HepG2 (cell line): ENCODE data around the gene PIGC. TPM values are rescaled to one million over a fixed set of nuclear protein-coding genes. Genes with fewer than 3 reads are reported as not detected.

Experiments used
- ATAC-seq: fragments of 200-7000 bp; cut with Tn5 transposase; 3 replicates; pipeline ENCODE4 v1.9.1; 2020; ENCODE audit warnings: mild to moderate bottlenecking, moderate library complexity
- BruUV-seq: library from RNA; stranded (reverse); fragments of 400-500 nt; replicated peaks from 2 replicates; lab custom pipeline; 2021; lab: Mats Ljungman, UMichigan
- CTCF ChIA-PET: fragments of 300-600 bp; formaldehyde crosslinking; extraction: SDS; loops from one replicate; lab custom pipeline; 2021; ENCODE audit warnings: low total read pairs, inconsistent platforms, low intra/inter-chr PET ratio; lab: Yijun Ruan, JAX
- POLR2A ChIA-PET: fragments of 350-600 bp; sonication (Branson Sonifier 250); formaldehyde crosslinking; loops from one replicate; lab custom pipeline; 2020; ENCODE audit warnings: antibody characterized with exemption, inconsistent platforms; lab: Yijun Ruan, JAX
- DNase-seq: peaks from one replicate; pipeline ENCODE4 v3.0.0-alpha.2; 2015; ENCODE audit warnings: low spot score
- FAIRE-seq: peaks from 3 replicates; lab custom pipeline; 2011; peaks lifted over from hg19 to GRCh38; lab: Jason Lieb, UNC
- H2AFZ ChIP-seq: one replicate; pipeline ENCODE4 v1.6.1; 2011; ENCODE audit warnings: low read length, inconsistent platforms
- H3K27ac ChIP-seq: fragments of 300-600 bp; 3 replicates; pipeline ENCODE4 v1.8.0; 2011; ENCODE audit warnings: mixed run types, mild to moderate bottlenecking, mixed read lengths, low read length, inconsistent platforms; ENCODE audit not compliant: insufficient read depth; ENCODE audit errors: extremely low read length
- H3K27me3 ChIP-seq, 2 experiments: fragments of 200-600 bp in 1 of 2; 2 replicates in 1 of 2; 3 replicates in 1 of 2; pipeline versions ENCODE4 v1.6.0 to v1.8.0; 2011; ENCODE audit warnings: low read length in 2 of 2, mild to moderate bottlenecking in 2 of 2, moderate library complexity in 2 of 2, inconsistent platforms in 1 of 2; ENCODE audit not compliant: insufficient read depth in 2 of 2, control insufficient read depth in 1 of 2
- H3K36me3 ChIP-seq, 2 experiments: fragments of 200-600 bp in 1 of 2; replicated peaks in 1 of 2; 2 replicates in 1 of 2; 3 replicates in 1 of 2; pipeline versions ENCODE4 v1.5.1 to v1.8.0; 2011; ENCODE audit warnings: low read length in 2 of 2, inconsistent platforms in 1 of 2; ENCODE audit not compliant: insufficient read depth in 2 of 2, control insufficient read depth in 1 of 2
- H3K4me1 ChIP-seq: 2 replicates; pipeline ENCODE4 v1.5.1; 2012; ENCODE audit warnings: low read length, inconsistent platforms; ENCODE audit not compliant: insufficient read depth
- H3K4me2 ChIP-seq: 2 replicates; pipeline ENCODE4 v1.6.0; 2011; ENCODE audit warnings: low read depth, low read length, inconsistent platforms
- H3K4me3 ChIP-seq, 3 experiments: fragments of 200-600 bp in 1 of 3; sonication (generic), shearing (Covaris generic) in 1 of 3; replicated peaks in 1 of 3; 2 replicates each; pipeline ENCODE4 v1.5.1; 2011 to 2016; ENCODE audit warnings: low read length in 3 of 3, inconsistent platforms in 2 of 3, low read depth in 2 of 3, mild to moderate bottlenecking in 2 of 3, control low read depth in 1 of 3, mixed read lengths in 1 of 3; ENCODE audit not compliant: insufficient read depth in 1 of 3
- H3K79me2 ChIP-seq: one replicate; pipeline ENCODE4 v1.6.1; 2011; ENCODE audit warnings: low read length, inconsistent platforms; ENCODE audit not compliant: insufficient read depth
- H3K9ac ChIP-seq: 2 replicates; pipeline ENCODE4 v1.6.0; 2011; ENCODE audit warnings: mild to moderate bottlenecking, low read depth, low read length, inconsistent platforms; ENCODE audit not compliant: insufficient read depth
- H3K9me3 ChIP-seq: 2 replicates; pipeline ENCODE4 v1.5.1; 2012; ENCODE audit warnings: mild to moderate bottlenecking, low read length
- H4K20me1 ChIP-seq: 2 replicates; pipeline ENCODE4 v1.6.0; 2011; ENCODE audit warnings: inconsistent platforms, mild to moderate bottlenecking, low read length, moderate library complexity; ENCODE audit not compliant: insufficient read depth
- CBX1 ChIP-seq: IDR thresholded peaks from one replicate; pipeline ENCODE4 v1.6.1; 2016; ENCODE audit warnings: antibody characterized with exemption, low read depth
- FIP1L1 ChIP-seq: fragments of 200-400 bp; formaldehyde crosslinking; IDR thresholded peaks from 2 replicates; pipeline ENCODE4 v1.6.1; 2018; ENCODE audit warnings: low read depth, mild to moderate bottlenecking, low read length, moderate library complexity, borderline replicate concordance; ENCODE audit not compliant: insufficient read depth
- FOXO1 ChIP-seq: sonication (generic); formaldehyde crosslinking; IDR thresholded peaks from 2 replicates; pipeline ENCODE4 v1.4.0; 2020; ENCODE audit warnings: missing genetic modification reagents
- KDM2A ChIP-seq: sonication (generic); formaldehyde crosslinking; IDR thresholded peaks from 2 replicates; pipeline ENCODE4 v1.4.0; 2020; ENCODE audit warnings: low read depth, missing genetic modification reagents, borderline replicate concordance
- PRPF4 ChIP-seq: fragments of 200-400 bp; formaldehyde crosslinking; IDR thresholded peaks from 2 replicates; pipeline ENCODE4 v1.6.1; 2016; ENCODE audit warnings: low read length, low read depth; ENCODE audit not compliant: poor library complexity, severe bottlenecking
- SIN3A ChIP-seq: IDR thresholded peaks from 2 replicates; pipeline ENCODE4 v1.6.1; 2011; ENCODE audit warnings: low read depth, mild to moderate bottlenecking, control low read depth, low read length, borderline replicate concordance
- SMYD3 ChIP-seq: sonication (generic); formaldehyde crosslinking; IDR thresholded peaks from 2 replicates; pipeline ENCODE4 v1.8.1; 2023; ENCODE audit warnings: mild to moderate bottlenecking, missing genetic modification reagents
- ZFP36L2 ChIP-seq: sonication (generic); formaldehyde crosslinking; IDR thresholded peaks from 2 replicates; pipeline ENCODE4 v1.4.0; 2020; ENCODE audit warnings: missing genetic modification reagents
- ZNF264 ChIP-seq: sonication (generic); formaldehyde crosslinking; IDR thresholded peaks from 2 replicates; pipeline ENCODE4 v1.4.0; 2020; ENCODE audit warnings: missing genetic modification reagents
- ZNF552 ChIP-seq: sonication (generic); formaldehyde crosslinking; IDR thresholded peaks from 2 replicates; pipeline ENCODE4 v1.9.0; 2022; ENCODE audit warnings: missing genetic modification reagents, mild to moderate bottlenecking, borderline replicate concordance
- WGBS: methylation state at CpG from one replicate; pipeline ENCODE4 v1.1.6; 2017; ENCODE audit warnings: low lambda C conversion rate; 5-methylcytosine and 5-hydroxymethylcytosine counted together
- in situ Hi-C: cut with HindIII; loops from 2 replicates; pipeline ENCODE4 v1.10.0; 2017; ENCODE audit warnings: low pct_unique_long_range_greater_than_20kb; ENCODE audit not compliant: extremely low pct_ligation_motif_present
- intact Hi-C: fragments of 100-400 bp; cut with micrococcal nuclease; formaldehyde crosslinking; loops from one replicate; pipeline ENCODE4 v1.10.0; 2022; ENCODE audit not compliant: unreplicated experiment
- polyA plus RNA-seq, 8 experiments: library from polyadenylated mRNA; depleted of rRNA in 3 of 8; stranded (reverse) in 7 of 8; unstranded in 1 of 8; fragments of >200 nt; fragmentation: Illumina TruSeq in 4 of 8; extraction: Trizol in 4 of 8; gene quantifications; 2 replicates each; pipeline versions ENCODE4 v1.2.1 to v1.2.3, GENCODE V29; 2011 to 2016; ENCODE audit warnings: low read depth in 4 of 8, missing spikeins in 1 of 8, mixed read lengths in 1 of 8; ENCODE audit not compliant: insufficient read depth in 1 of 8
- total RNA-seq, 5 experiments: library from RNA; depleted of rRNA; stranded (reverse); fragments of >200 nt; fragmentation: Illumina TruSeq; extraction: Trizol; gene quantifications; 2 replicates each; pipeline ENCODE4 v1.2.3, GENCODE V29; 2016; ENCODE audit warnings: low read depth in 1 of 5
- TF ChIP-seq, protein P1 (sequence below): sonication (generic); formaldehyde crosslinking; IDR thresholded peaks from 2 replicates; pipeline ENCODE4 v1.8.0; 2022; ENCODE audit warnings: low read depth, missing genetic modification reagents
- TF ChIP-seq, protein P2 (sequence below): IDR thresholded peaks from 2 replicates; pipeline ENCODE4 v1.4.0; 2020; ENCODE audit warnings: mild to moderate bottlenecking, missing genetic modification reagents

Gene PIGC
- total and polyA plus RNA-seq, 2 of the 13 experiments (the other 11 are each of a cell fraction or from before 2014, with no cell fraction given), result 26.7 to 29.5 TPM

DNA sequence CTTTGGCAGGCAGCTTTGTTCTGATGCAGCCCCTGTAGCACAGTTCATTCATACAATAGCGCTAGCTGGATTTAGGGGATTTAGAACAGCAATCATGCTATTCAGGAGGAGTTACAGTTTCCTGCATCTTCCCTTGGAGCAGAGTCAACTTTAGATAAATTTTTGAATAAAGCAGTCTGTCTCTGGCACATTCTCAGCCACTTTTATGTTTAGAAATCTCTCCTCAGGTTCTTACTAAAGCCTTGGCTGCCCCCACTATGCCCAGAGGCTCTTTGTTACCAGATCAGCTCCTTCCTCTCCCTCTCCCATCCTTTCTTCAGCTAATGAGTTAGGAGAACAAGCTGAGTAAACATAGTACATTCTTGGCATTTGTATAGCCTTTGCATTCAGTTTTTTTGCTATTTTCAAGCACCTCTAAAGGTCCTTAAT lies 17.0 kb upstream of the PIGC start:
- WGBS, result 100% methylated on average over 1 of the region's 1 CpG
- Histone ChIP-seq H4K20me1 (no peaks in the 10 kb centered on the region), H3K9me3 (no peaks in the 10 kb centered on the region), H3K4me3 (no peak overlapping the region), H3K4me1 (0 out of 2 replicates have a peak, but pooled peaks cover 6% of the 10 kb centered on the region), H3K27ac (no peak overlapping the region), H3K27me3 (no peaks in the 10 kb centered on the region), H2AFZ (no peak overlapping the region), H3K4me2 (no peak overlapping the region), H3K79me2 (no peaks in the 10 kb centered on the region), H3K9ac (no peak overlapping the region), H3K36me3 (no peaks in the 10 kb centered on the region)
- POLR2A ChIA-PET, result interaction anchor here (1.5 to 2.1 kb wide), 2 partner anchors 10 to 72 kb away, joined by 11 to 14 read pairs; partner anchors contain the start of gene SUCO
- no peak for ATAC-seq
- intact Hi-C loops (loop anchor here (1.0 kb wide), 1 partner anchor 10 kb away; no protein-coding TSS in a partner anchor), in situ Hi-C loops (no loop called here)
- TF ChIP-seq KDM2A (CRISPR knock-in tag), result no peak
- no peak for TF ChIP-seq SIN3A
- TF ChIP-seq, protein P1, sequence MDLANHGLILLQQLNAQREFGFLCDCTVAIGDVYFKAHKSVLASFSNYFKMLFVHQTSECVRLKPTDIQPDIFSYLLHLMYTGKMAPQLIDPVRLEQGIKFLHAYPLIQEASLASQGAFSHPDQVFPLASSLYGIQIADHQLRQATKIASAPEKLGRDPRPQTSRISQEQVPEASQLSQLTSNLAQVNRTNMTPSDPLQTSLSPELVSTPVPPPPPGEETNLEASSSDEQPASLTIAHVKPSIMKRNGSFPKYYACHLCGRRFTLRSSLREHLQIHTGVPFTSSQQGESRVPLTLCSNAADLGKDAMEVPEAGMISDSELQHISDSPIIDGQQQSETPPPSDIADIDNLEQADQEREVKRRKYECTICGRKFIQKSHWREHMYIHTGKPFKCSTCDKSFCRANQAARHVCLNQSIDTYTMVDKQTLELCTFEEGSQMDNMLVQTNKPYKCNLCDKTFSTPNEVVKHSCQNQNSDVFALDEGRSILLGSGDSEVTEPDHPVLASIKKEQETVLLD (CRISPR knock-in tag), result no peak
- TF ChIP-seq ZNF552 (CRISPR knock-in tag), result no peak
- no peak for TF ChIP-seq ZFP36L2 (CRISPR knock-in tag)
- TF ChIP-seq CBX1, result no peak
- TF ChIP-seq SMYD3 (CRISPR knock-in tag), result no peak
- TF ChIP-seq, protein P2, sequence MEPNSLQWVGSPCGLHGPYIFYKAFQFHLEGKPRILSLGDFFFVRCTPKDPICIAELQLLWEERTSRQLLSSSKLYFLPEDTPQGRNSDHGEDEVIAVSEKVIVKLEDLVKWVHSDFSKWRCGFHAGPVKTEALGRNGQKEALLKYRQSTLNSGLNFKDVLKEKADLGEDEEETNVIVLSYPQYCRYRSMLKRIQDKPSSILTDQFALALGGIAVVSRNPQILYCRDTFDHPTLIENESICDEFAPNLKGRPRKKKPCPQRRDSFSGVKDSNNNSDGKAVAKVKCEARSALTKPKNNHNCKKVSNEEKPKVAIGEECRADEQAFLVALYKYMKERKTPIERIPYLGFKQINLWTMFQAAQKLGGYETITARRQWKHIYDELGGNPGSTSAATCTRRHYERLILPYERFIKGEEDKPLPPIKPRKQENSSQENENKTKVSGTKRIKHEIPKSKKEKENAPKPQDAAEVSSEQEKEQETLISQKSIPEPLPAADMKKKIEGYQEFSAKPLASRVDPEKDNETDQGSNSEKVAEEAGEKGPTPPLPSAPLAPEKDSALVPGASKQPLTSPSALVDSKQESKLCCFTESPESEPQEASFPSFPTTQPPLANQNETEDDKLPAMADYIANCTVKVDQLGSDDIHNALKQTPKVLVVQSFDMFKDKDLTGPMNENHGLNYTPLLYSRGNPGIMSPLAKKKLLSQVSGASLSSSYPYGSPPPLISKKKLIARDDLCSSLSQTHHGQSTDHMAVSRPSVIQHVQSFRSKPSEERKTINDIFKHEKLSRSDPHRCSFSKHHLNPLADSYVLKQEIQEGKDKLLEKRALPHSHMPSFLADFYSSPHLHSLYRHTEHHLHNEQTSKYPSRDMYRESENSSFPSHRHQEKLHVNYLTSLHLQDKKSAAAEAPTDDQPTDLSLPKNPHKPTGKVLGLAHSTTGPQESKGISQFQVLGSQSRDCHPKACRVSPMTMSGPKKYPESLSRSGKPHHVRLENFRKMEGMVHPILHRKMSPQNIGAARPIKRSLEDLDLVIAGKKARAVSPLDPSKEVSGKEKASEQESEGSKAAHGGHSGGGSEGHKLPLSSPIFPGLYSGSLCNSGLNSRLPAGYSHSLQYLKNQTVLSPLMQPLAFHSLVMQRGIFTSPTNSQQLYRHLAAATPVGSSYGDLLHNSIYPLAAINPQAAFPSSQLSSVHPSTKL (CRISPR knock-in tag), result no peak
- no peak for TF ChIP-seq FIP1L1
- no peak for TF ChIP-seq PRPF4
- TF ChIP-seq FOXO1, result no peak
- TF ChIP-seq ZNF264, result no peak
- no peak for FAIRE-seq
- CTCF ChIA-PET, result no interaction called here
- no TSS peak for BruUV-seq
- DNase-seq, result no peak
